Measurements from ENCODE around the gene TAF15. TPM values are rescaled to one million over a fixed set of nuclear protein-coding genes. Genes with fewer than 3 reads are reported as not detected.
A peak's percentile ranks its signal among the peaks of the same experiment; 100 is the strongest.

The TAF15 gene
- total and polyA plus RNA-seq, 2 experiments from 2014 or later: 9.2 to 27.5 TPM

- Histone ChIP-seq H3K9me2 (ENCODE audit: insufficient read depth) (no peaks in the 10 kb centered on the region), H3K27ac (no peak overlapping the region), H3K4me2 (ENCODE audit: unreplicated experiment) (no peak overlapping the region), H4K20me1 (ENCODE audit: insufficient read depth) (no peaks in the 10 kb centered on the region), H3K4me3 (no peak overlapping the region), H3K36me3 (ENCODE audit: low read depth) (peaks cover 72% of the 10 kb centered on the region), H2AFZ (no peak overlapping the region), H3K79me2 (ENCODE audit: insufficient read depth) (peaks cover 23% of the 10 kb centered on the region; the same call in 1 of the 2 replicates), H3K27me3 (replicated peaks; ENCODE audit: insufficient read depth) (no peaks in the 10 kb centered on the region), H3K9me3 (ENCODE audit: low read depth) (no peaks in the 10 kb centered on the region), H3K9ac (no peak overlapping the region), H3K4me1 (ENCODE audit: insufficient read depth) (peaks cover 7% of the 10 kb centered on the region; the same call in 1 of the 2 replicates), H3F3A (ENCODE audit: insufficient read depth) (peaks cover 15% of the 10 kb centered on the region)
- 99 to 100% methylated on average over 2 of the region's 2 CpGs for WGBS, 2 experiments (ENCODE audit: low coverage in 1 of 2, low lambda C conversion rate in 2 of 2, missing lambda C conversion rate in 2 of 2)
- in situ Hi-C loops (cut with MboI): loop anchor here (25.0 kb wide), 1 partner anchor 669 kb away; no protein-coding TSS in a partner anchor
- no peak for TF ChIP-seq EZH2phosphoT487 (IDR thresholded peaks at IDR 0.05; ENCODE audit: insufficient read depth, low read depth)
- no peak for TF ChIP-seq EZH2 (IDR thresholded peaks at IDR 0.05; ENCODE audit: insufficient read depth, poor library complexity, severe bottlenecking)
- DNase-seq: no peak
These were observed 34.4 kb downstream of the TAF15 start for GRCh38 chr17:35843698-35844097.

DNA sequence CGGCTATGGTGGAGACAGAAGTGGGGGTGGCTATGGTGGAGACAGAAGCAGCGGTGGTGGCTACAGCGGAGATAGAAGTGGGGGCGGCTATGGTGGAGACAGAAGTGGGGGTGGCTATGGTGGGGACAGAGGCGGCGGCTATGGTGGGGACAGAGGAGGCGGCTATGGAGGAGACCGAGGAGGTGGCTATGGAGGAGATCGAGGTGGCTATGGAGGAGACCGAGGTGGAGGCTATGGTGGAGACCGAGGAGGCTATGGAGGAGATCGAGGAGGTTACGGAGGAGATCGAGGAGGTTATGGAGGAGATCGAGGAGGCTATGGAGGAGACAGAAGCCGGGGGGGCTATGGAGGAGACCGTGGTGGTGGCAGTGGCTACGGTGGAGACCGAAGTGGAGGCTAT, 35.3 kb downstream of the TAF15 start:
- TF ChIP-seq EZH2 (IDR thresholded peaks at IDR 0.05; ENCODE audit: insufficient read depth, poor library complexity, severe bottlenecking): no peak
- TF ChIP-seq EZH2phosphoT487 (IDR thresholded peaks at IDR 0.05; ENCODE audit: insufficient read depth, low read depth): no peak
- Histone ChIP-seq H3K9me3 (ENCODE audit: low read depth) (no peaks in the 10 kb centered on the region), H3K4me3 (no peak overlapping the region), H3K4me1 (ENCODE audit: insufficient read depth) (peaks cover 7% of the 10 kb centered on the region; the same call in 1 of the 2 replicates), H2AFZ (no peak overlapping the region), H3K4me2 (ENCODE audit: unreplicated experiment) (no peak overlapping the region), H3K9me2 (ENCODE audit: insufficient read depth) (no peaks in the 10 kb centered on the region), H3K27ac (no peak overlapping the region), H3K36me3 (ENCODE audit: low read depth) (peaks cover 72% of the 10 kb centered on the region), H3F3A (ENCODE audit: insufficient read depth) (peaks cover 22% of the 10 kb centered on the region), H3K79me2 (ENCODE audit: insufficient read depth) (peaks cover 28% of the 10 kb centered on the region; the same call in 1 of the 2 replicates), H4K20me1 (ENCODE audit: insufficient read depth) (no peaks in the 10 kb centered on the region), H3K27me3 (replicated peaks; ENCODE audit: insufficient read depth) (no peaks in the 10 kb centered on the region), H3K9ac (no peak overlapping the region)
- in situ Hi-C loops (cut with MboI): loop anchor here (25.0 kb wide), 1 partner anchor 668 kb away; no protein-coding TSS in a partner anchor
- DNase-seq: no peak
- 98 to 100% methylated on average over 5 to 19 of the region's 19 CpGs for WGBS, 2 experiments (ENCODE audit: low coverage in 1 of 2, low lambda C conversion rate in 2 of 2, missing lambda C conversion rate in 2 of 2)

GRCh38 chr17:35846055-35846809, 36.9 kb downstream of the TAF15 start:
- Histone ChIP-seq H3F3A (ENCODE audit: insufficient read depth) (peaks cover 18% of the 10 kb centered on the region), H4K20me1 (ENCODE audit: insufficient read depth) (no peaks in the 10 kb centered on the region; the same call in 1 of the 2 replicates), H3K9me3 (ENCODE audit: low read depth) (no peaks in the 10 kb centered on the region), H3K36me3 (ENCODE audit: low read depth) (peaks cover 60% of the 10 kb centered on the region), H3K4me3 (no peak overlapping the region), H3K9me2 (ENCODE audit: insufficient read depth) (no peaks in the 10 kb centered on the region), H3K4me1 (ENCODE audit: insufficient read depth) (peaks cover 7% of the 10 kb centered on the region; the same call in 1 of the 2 replicates), H3K79me2 (ENCODE audit: insufficient read depth) (peaks cover 27% of the 10 kb centered on the region; the same call in 1 of the 2 replicates), H3K27me3 (replicated peaks; ENCODE audit: insufficient read depth) (no peaks in the 10 kb centered on the region), H2AFZ (no peak overlapping the region), H3K27ac (no peak overlapping the region), H3K4me2 (ENCODE audit: unreplicated experiment) (no peak overlapping the region), H3K9ac (no peak overlapping the region)
- in situ Hi-C loops (cut with MboI): loop anchor here (25.0 kb wide), 1 partner anchor 666 kb away; no protein-coding TSS in a partner anchor
- peak; percentile 60 for DNase-seq
- 91 to 94% methylated on average over 3 of the region's 3 CpGs for WGBS, 2 experiments (ENCODE audit: low coverage in 1 of 2, low lambda C conversion rate in 2 of 2, missing lambda C conversion rate in 2 of 2)
- TF ChIP-seq EZH2phosphoT487 (IDR thresholded peaks at IDR 0.05; ENCODE audit: insufficient read depth, low read depth): no peak
- TF ChIP-seq EZH2 (IDR thresholded peaks at IDR 0.05; ENCODE audit: insufficient read depth, poor library complexity, severe bottlenecking): no peak

DNA sequence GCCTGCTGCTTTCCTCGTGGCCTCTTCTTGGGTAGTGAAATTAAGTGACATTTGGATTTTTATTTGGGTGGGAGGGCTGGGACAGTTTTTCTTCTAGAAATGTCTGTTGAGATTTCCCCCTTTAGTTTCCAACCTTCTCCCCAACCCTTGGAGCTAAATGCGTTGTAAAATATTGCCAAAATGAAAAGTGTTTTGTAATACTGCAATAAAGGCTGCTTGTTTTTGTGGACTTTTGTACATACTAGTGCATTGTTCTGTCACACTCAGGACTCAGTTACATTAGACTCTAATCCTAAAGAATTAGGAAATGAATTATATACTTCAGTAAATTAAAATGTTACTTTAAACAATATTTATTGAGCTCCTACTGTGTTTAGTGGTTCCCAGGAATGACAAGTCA, 37.7 kb downstream of the TAF15 start:
- H3K27me3 ChIP-seq (replicated peaks; ENCODE audit: insufficient read depth): no peaks in the 10 kb centered on the region
- H2AFZ ChIP-seq: no peak overlapping the region
- peaks cover 60% of the 10 kb centered on the region for H3K36me3 ChIP-seq (ENCODE audit: low read depth)
- H3K4me3 ChIP-seq: no peak overlapping the region
- H4K20me1 ChIP-seq (ENCODE audit: insufficient read depth): no peaks in the 10 kb centered on the region; the same call in 1 of the 2 replicates
- peaks cover 7% of the 10 kb centered on the region; the same call in 1 of the 2 replicates for H3K4me1 ChIP-seq (ENCODE audit: insufficient read depth)
- TF ChIP-seq EZH2 (IDR thresholded peaks at IDR 0.05; ENCODE audit: insufficient read depth, poor library complexity, severe bottlenecking) (no peak), EZH2phosphoT487 (IDR thresholded peaks at IDR 0.05; ENCODE audit: insufficient read depth, low read depth) (no peak)
- 6 to 12% methylated on average over 2 of the region's 2 CpGs for WGBS, 2 experiments (ENCODE audit: low coverage in 1 of 2, low lambda C conversion rate in 2 of 2, missing lambda C conversion rate in 2 of 2)
- no peak overlapping the region for H3K9ac ChIP-seq
- H3K4me2 ChIP-seq (ENCODE audit: unreplicated experiment): no peak overlapping the region
- no peaks in the 10 kb centered on the region for H3K9me2 ChIP-seq (ENCODE audit: insufficient read depth)
- no peak overlapping the region for H3K27ac ChIP-seq
- DNase-seq: no peak
- peaks cover 19% of the 10 kb centered on the region; the same call in 1 of the 2 replicates for H3K79me2 ChIP-seq (ENCODE audit: insufficient read depth)
- no peaks in the 10 kb centered on the region for H3K9me3 ChIP-seq (ENCODE audit: low read depth)
- in situ Hi-C loops (cut with MboI): loop anchor here (25.0 kb wide), 1 partner anchor 665 kb away; no protein-coding TSS in a partner anchor
- H3F3A ChIP-seq (ENCODE audit: insufficient read depth): peaks cover 18% of the 10 kb centered on the region
